ENCODE data around the gene LEMD2. TPM values are rescaled to one million over a fixed set of nuclear protein-coding genes. Genes with fewer than 3 reads are reported as not detected.

Gene LEMD2
- total and polyA plus RNA-seq, 2 of the 4 experiments (the other 2 are of a cell fraction): 26.5 to 43.6 TPM

GRCh38 chr6:33779895-33780294 lies 9.0 kb downstream of the LEMD2 start:
- no TSS peak for BruUV-seq (replicated peaks)
- ChIA-PET POLR2A (ENCODE audit: unreplicated experiment) (no interaction called here), CTCF (no interaction called here)
- Histone ChIP-seq H3K14ac (replicated peaks; ENCODE audit: low read depth, low read length) (no peak overlapping the region), H3K4me3 (ENCODE audit: insufficient read depth, low read depth, low read length) (no peak overlapping the region), H3K4ac (ENCODE audit: low read depth, low read length) (no peak overlapping the region), H2BK15ac (ENCODE audit: low read depth, low read length) (no peak overlapping the region), H2BK20ac (ENCODE audit: low read depth, low read length) (no peak overlapping the region), H3K9me1 (ENCODE audit: insufficient read depth, low read length) (peaks cover 16% of the 10 kb centered on the region), H3K9me3 (ENCODE audit: control insufficient read depth, insufficient read depth, low read length) (no peaks in the 10 kb centered on the region), H3K23ac (ENCODE audit: low read depth, low read length) (no peak overlapping the region), H3K27me3 (ENCODE audit: control insufficient read depth, insufficient read depth, low read length) (no peaks in the 10 kb centered on the region), H2AFZ (replicated peaks; ENCODE audit: low read length, poor library complexity) (no peak overlapping the region), H3K4me2 (ENCODE audit: low read depth, low read length) (no peak overlapping the region), H3K36me3 (ENCODE audit: control insufficient read depth, insufficient read depth, low read length) (peaks cover 86% of the 10 kb centered on the region), H4K20me1 (ENCODE audit: insufficient read depth, low read length) (0 out of 2 replicates have a peak, but pooled peaks cover 5% of the 10 kb centered on the region), H3K9ac (ENCODE audit: low read depth, low read length) (no peak overlapping the region), H2BK120ac (ENCODE audit: low read depth, low read length) (no peak overlapping the region), H3K4me1 (ENCODE audit: control insufficient read depth, insufficient read depth, low read length) (peaks cover 14% of the 10 kb centered on the region), H3K56ac (ENCODE audit: extremely low read depth, insufficient read depth, low read length) (no peak overlapping the region), H3K79me1 (ENCODE audit: low read depth in 1 of 2, low read length in 2 of 2) (peaks cover 37 to 68% of the 10 kb centered on the region in 2 experiments), H4K8ac (ENCODE audit: low read depth in 2 of 2, low read length in 2 of 2) (no peak overlapping the region), H2AK5ac (ENCODE audit: low read depth, low read length) (no peak overlapping the region), H3K27ac (ENCODE audit: insufficient read depth, low read length) (no peak overlapping the region), H4K5ac (ENCODE audit: low read depth, low read length) (no peak overlapping the region), H2AK9ac (replicated peaks; ENCODE audit: low read depth, low read length, poor library complexity) (no peak overlapping the region), H4K91ac (ENCODE audit: insufficient read depth, low read depth, low read length) (no peak overlapping the region), H2BK5ac (ENCODE audit: low read depth, low read length, poor library complexity, severe bottlenecking) (no peak overlapping the region), H3K18ac (ENCODE audit: low read depth, low read length) (no peak overlapping the region)
- in situ Hi-C loops (cut with MboI; ENCODE audit: low sequenced_read_pairs) (no loop called here), intact Hi-C loops (cut with micrococcal nuclease) (no loop called here), dilution Hi-C loops (cut with HindIII; ENCODE audit: low sequenced_read_pairs, unreplicated experiment) (no loop called here)
- TF ChIP-seq NFE2L2 (IDR thresholded peaks at IDR 0.05; ENCODE audit: low read depth, low read length) (no peak), USF2 (IDR thresholded peaks at IDR 0.05; ENCODE audit: low read depth, low read length) (no peak)
- WGBS, 2 experiments (ENCODE audit: extremely low coverage in 2 of 2, insufficient read length in 1 of 2): 91% methylated on average over 10 of the region's 14 CpGs; no CpG with 5 or more reads in 1 of the 2 experiments
- no peak for ATAC-seq (ENCODE audit: low read depth)
- no peak for DNase-seq
